Esophagus muscularis mucosa (tissue), 3 donors: ENCODE results near the gene REEP6.

Source experiments
- POLR2A ChIP-seq: fragments of 450-650 bp; IDR thresholded peaks from one replicate; pipeline ENCODE4 v1.6.1; 2017; ENCODE audit warnings: antibody characterized with exemption, moderate library complexity, mild to moderate bottlenecking, low read depth
- TF ChIP-seq, protein P1 (sequence below), 3 experiments: fragments of 200-600 bp in 2 of 3; fragments of 450-650 bp in 1 of 3; sonication (generic) in 2 of 3; IDR thresholded peaks; one replicate each; pipeline ENCODE4 v1.5.1; 2017 to 2019; ENCODE audit warnings: antibody characterized with exemption in 3 of 3, mild to moderate bottlenecking in 2 of 3, moderate library complexity in 1 of 3

DNA sequence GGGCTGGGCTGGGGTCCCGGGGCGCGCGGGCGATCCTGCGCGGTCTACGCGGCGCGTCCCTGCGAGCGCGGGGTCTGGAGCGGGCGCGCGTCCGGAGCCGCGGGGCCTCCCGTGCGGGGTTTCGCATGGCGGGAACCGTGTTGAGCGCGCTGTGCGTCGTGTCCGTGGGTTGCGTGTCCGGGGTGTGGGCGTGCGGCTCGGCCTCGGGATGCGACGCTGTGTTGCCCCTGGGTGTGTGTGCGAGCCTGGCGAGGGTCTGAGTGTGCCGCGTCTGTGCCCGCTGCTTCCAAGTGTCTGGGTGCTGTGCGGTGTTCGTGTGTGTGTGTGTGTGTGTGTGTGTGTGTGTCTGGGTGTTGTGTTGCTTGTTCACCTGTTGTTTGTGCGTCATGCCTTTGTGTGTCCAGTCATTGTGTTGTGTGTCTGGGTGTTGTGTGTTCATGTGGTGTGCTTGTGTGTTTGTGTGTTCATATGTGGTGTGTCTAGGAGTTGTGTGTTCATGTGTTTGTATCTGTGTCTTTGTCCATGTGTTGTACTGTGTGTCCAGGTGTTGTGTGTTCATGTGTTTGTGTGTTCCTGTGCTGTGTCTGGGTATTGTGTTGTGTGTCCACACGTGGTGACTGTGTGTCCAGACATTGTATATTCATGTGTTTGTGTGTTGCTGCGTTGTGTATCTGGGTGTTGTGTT, 33.4 kb downstream of the REEP6 start:
- TF ChIP-seq, protein P1, sequence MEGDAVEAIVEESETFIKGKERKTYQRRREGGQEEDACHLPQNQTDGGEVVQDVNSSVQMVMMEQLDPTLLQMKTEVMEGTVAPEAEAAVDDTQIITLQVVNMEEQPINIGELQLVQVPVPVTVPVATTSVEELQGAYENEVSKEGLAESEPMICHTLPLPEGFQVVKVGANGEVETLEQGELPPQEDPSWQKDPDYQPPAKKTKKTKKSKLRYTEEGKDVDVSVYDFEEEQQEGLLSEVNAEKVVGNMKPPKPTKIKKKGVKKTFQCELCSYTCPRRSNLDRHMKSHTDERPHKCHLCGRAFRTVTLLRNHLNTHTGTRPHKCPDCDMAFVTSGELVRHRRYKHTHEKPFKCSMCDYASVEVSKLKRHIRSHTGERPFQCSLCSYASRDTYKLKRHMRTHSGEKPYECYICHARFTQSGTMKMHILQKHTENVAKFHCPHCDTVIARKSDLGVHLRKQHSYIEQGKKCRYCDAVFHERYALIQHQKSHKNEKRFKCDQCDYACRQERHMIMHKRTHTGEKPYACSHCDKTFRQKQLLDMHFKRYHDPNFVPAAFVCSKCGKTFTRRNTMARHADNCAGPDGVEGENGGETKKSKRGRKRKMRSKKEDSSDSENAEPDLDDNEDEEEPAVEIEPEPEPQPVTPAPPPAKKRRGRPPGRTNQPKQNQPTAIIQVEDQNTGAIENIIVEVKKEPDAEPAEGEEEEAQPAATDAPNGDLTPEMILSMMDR (IDR thresholded peaks at IDR 0.05), result no peak
- no peak for TF ChIP-seq POLR2A
